Stimulated activated CD4-positive, alpha-beta T cell treated with anti-CD3 and anti-CD28 coated beads, Interleukin-15, amount 100 ng/mL, for 48 hours (primary cell): ENCODE results near the gene PAX5.
A peak's percentile ranks its signal among the peaks of the same experiment; 100 is the strongest.

ENCODE experiments used
- DNase-seq, 2 donors: peaks; one replicate each; pipeline ENCODE4 v3.0.0-alpha.2; 2020; ENCODE audit warnings: low read depth in 2 of 2

PAX5 gene

GRCh38 chr9:36862206-36863145, 171.6 kb downstream of the PAX5 start:
- DNase-seq, result no peak

- no peak for DNase-seq
These were observed 172.4 kb downstream of the PAX5 start for GRCh38 chr9:36861528-36862205.

- no peak for DNase-seq
These were observed 175.2 kb downstream of the PAX5 start for GRCh38 chr9:36858805-36859375.

GRCh38 chr9:36855448-36856315, 178.4 kb downstream of the PAX5 start:
- DNase-seq, result peak in 1 of 2 donors; percentile 19

- DNase-seq, result no peak
These were observed 179.3 kb downstream of the PAX5 start for GRCh38 chr9:36854751-36855150.

- DNase-seq, result no peak
These were observed 180.0 kb downstream of the PAX5 start for GRCh38 chr9:36854034-36854433.

GRCh38 chr9:36853233-36853632, 180.8 kb downstream of the PAX5 start:
- no peak for DNase-seq

- DNase-seq, result no peak
These were observed 184.1 kb downstream of the PAX5 start for GRCh38 chr9:36849943-36850342.

- no peak for DNase-seq
These were observed 185.1 kb downstream of the PAX5 start for GRCh38 chr9:36848946-36849345.

- no peak for DNase-seq
These were observed 186.0 kb downstream of the PAX5 start for GRCh38 chr9:36847781-36848673.

GRCh38 chr9:36846621-36847020, 187.4 kb downstream of the PAX5 start:
- DNase-seq, result no peak

GRCh38 chr9:36845844-36846243, 188.2 kb downstream of the PAX5 start:
- no peak for DNase-seq

GRCh38 chr9:36844961-36845360, 189.1 kb downstream of the PAX5 start:
- DNase-seq, result no peak

- no peak for DNase-seq
These were observed 190.1 kb downstream of the PAX5 start for GRCh38 chr9:36843964-36844363.

- DNase-seq, result no peak
These were observed 191.2 kb downstream of the PAX5 start for GRCh38 chr9:36842560-36843530.

GRCh38 chr9:36840898-36841536, 193.1 kb downstream of the PAX5 start:
- DNase-seq, result no peak

GRCh38 chr9:36839131-36839885, 194.8 kb downstream of the PAX5 start:
- DNase-seq, result no peak
